Coronary artery (tissue), 2 donors: Measurements from ENCODE around the gene ECEL1.

ENCODE experiments used
- DNase-seq: peaks from one replicate; pipeline ENCODE4 v3.0.0-alpha.2; 2017; ENCODE audit warnings: low spot score
- H3K27ac ChIP-seq, 2 donors: fragments of 200-600 bp; sonication (generic); one replicate each; pipeline ENCODE4 v1.5.1; 2016 to 2019
- H3K4me3 ChIP-seq: fragments of 200-600 bp; sonication (generic); 2 replicates; pipeline ENCODE4 v1.5.1; 2016; ENCODE audit warnings: mild to moderate bottlenecking, moderate library complexity
- TF ChIP-seq, protein P1 (sequence below): fragments of 200-600 bp; sonication (generic); IDR thresholded peaks from one replicate; pipeline ENCODE4 v1.5.1; 2019; ENCODE audit warnings: antibody characterized with exemption

ECEL1 gene

DNA sequence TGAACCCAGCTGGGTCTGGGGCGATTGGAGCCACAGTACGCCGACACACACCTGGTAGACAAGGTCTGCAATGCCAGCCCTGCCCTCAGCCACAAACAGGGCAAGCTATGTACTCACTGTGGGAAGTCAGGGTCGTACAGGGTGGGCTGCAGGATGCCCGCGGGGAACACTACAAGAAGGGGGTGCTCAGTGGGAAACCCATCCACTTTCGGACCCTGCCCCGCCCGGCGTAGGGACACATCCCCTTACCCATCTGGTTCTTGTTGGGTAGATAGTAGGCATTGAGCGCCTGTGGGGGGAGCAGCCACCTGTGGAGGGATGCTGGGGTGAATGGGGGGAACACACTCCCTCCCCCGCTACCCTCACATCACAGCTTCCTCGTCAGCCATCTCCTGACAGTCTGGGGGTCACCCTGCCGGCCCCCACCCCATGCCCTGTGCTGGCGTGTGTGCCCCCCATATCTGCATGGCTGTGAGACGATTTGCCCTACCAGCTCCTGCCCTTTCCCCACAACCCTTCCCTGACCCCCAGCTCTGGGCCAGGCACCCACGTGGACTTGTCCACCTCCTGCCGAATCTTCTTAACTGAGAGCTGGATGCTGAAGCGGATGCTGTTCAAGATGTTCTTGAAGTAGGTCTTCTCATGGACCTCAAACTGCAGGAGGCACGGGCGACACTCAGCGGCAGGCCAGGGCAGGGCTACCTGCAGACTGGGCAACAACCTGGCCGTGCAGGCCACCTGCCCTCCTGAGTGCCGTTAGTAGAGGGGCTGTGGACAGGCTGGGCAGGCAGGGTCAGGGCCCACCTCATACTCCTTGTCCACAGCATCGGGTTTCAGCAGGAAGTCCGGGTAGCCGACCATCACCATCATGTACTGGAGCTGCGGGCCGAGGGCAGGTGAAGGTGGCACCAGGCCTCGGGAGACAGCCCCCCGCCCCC is 5.1 kb downstream of the ECEL1 start:
- DNase-seq = no peak
- H3K27ac ChIP-seq = no peak overlapping the region
- H3K4me3 ChIP-seq = no peak overlapping the region
- TF ChIP-seq, protein P1, sequence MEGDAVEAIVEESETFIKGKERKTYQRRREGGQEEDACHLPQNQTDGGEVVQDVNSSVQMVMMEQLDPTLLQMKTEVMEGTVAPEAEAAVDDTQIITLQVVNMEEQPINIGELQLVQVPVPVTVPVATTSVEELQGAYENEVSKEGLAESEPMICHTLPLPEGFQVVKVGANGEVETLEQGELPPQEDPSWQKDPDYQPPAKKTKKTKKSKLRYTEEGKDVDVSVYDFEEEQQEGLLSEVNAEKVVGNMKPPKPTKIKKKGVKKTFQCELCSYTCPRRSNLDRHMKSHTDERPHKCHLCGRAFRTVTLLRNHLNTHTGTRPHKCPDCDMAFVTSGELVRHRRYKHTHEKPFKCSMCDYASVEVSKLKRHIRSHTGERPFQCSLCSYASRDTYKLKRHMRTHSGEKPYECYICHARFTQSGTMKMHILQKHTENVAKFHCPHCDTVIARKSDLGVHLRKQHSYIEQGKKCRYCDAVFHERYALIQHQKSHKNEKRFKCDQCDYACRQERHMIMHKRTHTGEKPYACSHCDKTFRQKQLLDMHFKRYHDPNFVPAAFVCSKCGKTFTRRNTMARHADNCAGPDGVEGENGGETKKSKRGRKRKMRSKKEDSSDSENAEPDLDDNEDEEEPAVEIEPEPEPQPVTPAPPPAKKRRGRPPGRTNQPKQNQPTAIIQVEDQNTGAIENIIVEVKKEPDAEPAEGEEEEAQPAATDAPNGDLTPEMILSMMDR = no peak

DNA sequence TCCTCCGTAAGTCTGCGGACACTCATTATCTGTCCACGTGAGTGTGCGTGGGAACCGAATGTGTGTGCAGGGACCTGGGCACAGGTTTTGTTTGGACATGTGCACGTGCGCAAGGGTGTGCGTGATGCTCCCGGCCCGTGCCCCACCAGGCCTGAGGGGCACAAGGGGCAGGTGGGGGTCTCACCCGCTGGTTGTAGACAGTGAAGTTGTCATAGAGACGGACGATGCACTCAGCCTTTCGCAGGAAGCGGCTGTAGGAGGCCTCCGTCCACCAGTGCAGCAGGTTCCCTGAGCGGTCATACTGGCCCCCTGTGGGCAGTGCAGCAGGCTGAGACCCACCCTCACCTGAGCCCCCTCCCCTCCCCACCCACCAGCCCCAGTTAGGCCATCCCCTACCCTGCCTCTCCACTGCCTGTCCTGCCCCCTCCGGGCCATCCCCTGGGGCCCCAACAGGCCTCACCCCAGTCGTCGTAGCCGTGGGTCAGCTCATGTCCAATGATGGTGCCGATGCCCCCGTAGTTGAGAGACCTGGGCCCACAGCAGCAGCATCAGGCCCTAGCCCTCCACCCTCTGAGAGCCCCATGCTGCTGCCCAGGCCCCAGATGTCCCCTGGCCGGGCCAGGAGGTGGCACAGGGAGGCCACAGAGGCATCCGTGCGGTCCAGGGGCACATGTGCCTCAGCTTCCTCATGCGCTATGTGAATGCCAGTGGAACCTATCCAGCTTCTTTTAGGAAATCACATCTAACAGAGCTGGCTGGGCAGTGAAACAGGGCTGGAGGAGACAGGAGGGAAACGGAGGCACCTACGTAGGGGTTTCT is 6.1 kb downstream of the ECEL1 start:
- Histone ChIP-seq H3K27ac (no peak overlapping the region), H3K4me3 (no peak overlapping the region)
- DNase-seq = no peak
- TF ChIP-seq, protein P1 = no peak

DNA sequence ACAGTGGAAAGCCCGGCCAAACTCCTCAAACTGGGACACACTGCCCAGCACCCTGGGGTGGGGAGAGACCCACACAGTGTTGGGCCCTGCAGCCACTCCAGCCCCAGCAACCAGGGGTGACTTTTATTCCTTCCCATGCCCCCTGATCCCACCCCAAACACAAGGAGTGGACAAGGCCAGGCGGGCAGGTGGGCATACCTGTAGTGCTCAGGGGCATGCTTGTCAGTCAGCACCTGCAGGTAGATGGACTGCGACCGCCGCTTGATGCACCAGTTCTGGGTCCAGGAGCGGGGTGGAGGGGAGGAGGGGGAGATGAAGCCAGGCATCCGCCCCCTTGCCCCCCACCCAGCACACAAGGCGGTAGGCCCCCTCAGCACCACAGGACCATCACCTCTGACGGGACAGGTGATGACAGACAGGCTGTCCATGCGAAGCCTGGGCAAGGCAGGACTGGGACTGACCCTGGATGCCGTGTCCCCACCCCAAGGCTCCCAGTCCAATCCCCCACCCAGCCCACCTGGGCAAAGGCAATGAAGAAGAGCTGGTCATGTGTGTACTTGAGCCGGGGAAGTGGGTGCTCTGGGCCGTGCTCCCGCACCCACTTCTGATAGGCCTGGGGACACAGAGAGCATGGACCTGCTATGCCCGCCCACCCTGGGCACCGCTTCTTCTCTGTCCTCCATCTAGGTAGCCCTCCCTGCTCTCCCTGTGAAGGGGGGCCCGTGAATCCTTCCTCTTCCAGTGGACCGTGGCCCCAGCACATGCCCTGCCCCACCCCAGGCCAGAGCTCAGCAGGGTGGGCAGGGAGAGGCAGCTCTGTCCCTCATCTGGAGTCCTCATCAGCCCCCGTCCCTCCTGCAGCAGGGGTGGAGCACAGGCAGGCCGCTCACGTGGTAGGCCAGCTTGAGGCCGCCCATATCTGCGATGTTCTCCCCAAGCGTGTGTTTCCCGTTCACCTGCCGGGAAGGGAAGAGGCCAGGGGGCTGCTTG is 7.1 kb downstream of the ECEL1 start:
- Histone ChIP-seq H3K27ac (no peak overlapping the region), H3K4me3 (no peak overlapping the region)
- DNase-seq = no peak
- TF ChIP-seq, protein P1 = no peak

DNA sequence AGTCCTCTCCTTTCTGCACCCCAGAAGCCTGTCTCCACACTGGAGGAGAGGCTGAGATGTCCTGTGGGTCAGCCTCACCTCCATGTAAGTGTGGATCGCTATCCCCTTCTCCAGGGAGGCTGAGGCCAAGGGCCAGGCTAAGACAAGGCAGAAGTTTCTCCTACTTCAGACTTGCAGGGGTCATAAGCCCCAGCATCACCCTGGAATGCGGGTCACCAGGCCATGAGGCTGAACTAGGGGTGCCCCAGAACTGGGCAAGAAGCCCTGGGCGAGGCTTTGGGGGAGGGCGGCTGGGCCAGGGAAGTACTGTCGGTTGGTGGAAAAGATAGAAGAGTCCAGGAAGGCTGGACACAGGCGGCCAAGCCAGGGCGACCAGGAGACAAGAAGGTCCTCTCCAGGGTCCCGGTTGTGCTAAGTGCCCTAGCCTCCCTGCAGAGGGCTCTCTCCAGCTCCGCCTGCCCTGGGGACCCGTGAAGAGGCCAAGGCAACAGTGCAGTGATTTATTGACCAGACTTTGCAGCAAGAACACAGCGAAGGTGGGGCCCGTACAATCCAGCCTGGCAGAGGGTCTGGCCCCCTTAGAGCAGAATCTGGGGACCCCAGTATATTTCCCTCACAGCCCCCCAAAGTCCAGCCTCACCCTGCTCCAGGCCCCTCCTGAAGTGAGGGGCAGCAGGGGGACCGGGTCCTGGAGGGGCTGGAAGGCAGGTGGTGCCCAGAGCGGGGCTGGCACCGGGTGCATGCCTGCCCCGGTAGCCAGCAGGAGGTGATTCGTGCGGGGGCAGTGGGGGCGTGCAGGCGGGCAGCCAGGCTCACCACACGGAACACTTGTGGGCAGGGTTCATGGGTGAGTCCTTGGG is 8.1 kb downstream of the ECEL1 start:
- no peak overlapping the region for H3K4me3 ChIP-seq
- TF ChIP-seq, protein P1 = no peak
- H3K27ac ChIP-seq = no peak overlapping the region
- DNase-seq = no peak

DNA sequence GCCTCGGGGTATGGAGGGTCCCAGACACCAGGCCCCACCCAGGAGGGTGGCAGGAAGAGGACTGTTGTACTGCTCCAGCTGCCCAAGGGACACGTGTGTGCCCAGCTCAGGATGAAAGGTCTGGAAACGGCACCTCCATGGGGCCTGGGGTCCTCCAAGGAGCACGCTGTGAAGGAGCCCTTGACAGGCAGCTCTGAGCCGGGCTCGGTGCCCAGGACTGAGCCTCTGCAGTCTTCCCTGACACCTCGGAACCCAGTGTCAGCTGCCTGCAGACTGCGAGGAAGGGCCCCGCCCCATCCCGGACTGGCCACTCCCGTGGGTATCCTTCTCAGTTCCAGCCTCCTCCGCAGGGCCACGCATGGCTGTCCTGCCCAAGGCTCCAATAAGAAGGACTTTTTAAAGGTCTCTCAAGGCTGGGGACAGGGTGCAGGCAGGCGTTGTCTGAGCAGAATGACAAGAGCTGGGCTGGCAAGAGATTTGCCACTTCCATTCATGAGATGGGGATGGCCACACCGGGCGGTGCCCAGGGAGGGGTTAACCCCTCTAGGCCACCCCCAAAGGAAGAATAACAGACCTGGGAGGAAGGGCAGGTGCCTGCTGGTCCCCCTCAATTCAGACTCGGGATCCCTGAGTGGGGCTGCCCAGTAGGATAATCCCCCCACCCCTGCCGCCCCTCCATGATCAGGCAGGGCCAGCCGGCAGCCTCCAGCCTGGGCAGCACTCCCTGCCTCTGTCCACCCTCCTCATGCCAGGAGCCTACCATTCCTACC is 8.9 kb downstream of the ECEL1 start:
- Histone ChIP-seq H3K4me3 (no peak overlapping the region), H3K27ac (no peak overlapping the region)
- DNase-seq = no peak
- TF ChIP-seq, protein P1 = no peak
